ENCODE measurements around the gene DPP10. TPM values are rescaled to one million over a fixed set of nuclear protein-coding genes. Genes with fewer than 3 reads are reported as not detected.

The DPP10 gene
- total RNA-seq, 3 donors from 2014 or later: 0.29 to 0.33 (median 0.32) TPM

GRCh38 chr2:115678129-115678528 is 1235.7 kb downstream of the DPP10 start:
- no peaks in the 10 kb centered on the region for H3K36me3 ChIP-seq
- H3K9me3 ChIP-seq: peaks cover 7 to 22% of the 10 kb centered on the region in 2 donors
- intact Hi-C loops (cut with DNase I; ENCODE audit: low total_unique reads): no loop called here
- DNase-seq (ENCODE audit: low spot score in 2 of 2): no peak
- no peaks in the 10 kb centered on the region for H3K4me1 ChIP-seq
- TF ChIP-seq, protein P1, sequence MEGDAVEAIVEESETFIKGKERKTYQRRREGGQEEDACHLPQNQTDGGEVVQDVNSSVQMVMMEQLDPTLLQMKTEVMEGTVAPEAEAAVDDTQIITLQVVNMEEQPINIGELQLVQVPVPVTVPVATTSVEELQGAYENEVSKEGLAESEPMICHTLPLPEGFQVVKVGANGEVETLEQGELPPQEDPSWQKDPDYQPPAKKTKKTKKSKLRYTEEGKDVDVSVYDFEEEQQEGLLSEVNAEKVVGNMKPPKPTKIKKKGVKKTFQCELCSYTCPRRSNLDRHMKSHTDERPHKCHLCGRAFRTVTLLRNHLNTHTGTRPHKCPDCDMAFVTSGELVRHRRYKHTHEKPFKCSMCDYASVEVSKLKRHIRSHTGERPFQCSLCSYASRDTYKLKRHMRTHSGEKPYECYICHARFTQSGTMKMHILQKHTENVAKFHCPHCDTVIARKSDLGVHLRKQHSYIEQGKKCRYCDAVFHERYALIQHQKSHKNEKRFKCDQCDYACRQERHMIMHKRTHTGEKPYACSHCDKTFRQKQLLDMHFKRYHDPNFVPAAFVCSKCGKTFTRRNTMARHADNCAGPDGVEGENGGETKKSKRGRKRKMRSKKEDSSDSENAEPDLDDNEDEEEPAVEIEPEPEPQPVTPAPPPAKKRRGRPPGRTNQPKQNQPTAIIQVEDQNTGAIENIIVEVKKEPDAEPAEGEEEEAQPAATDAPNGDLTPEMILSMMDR (IDR thresholded peaks at IDR 0.05): no peak
- no peak for TF ChIP-seq POLR2AphosphoS5 (IDR thresholded peaks at IDR 0.05)
- no peak for TF ChIP-seq POLR2A (IDR thresholded peaks at IDR 0.05)
- H3K27ac ChIP-seq: no peak overlapping the region
- H3K27me3 ChIP-seq: no peaks in the 10 kb centered on the region
- H3K4me3 ChIP-seq: no peak overlapping the region

- H3K4me3 ChIP-seq: no peak overlapping the region
- DNase-seq (ENCODE audit: low spot score in 2 of 2): no peak
- H3K9me3 ChIP-seq: no peaks in the 10 kb centered on the region
- H3K27me3 ChIP-seq: no peaks in the 10 kb centered on the region
- H3K4me1 ChIP-seq: no peaks in the 10 kb centered on the region
- no peak overlapping the region for H3K27ac ChIP-seq
- H3K36me3 ChIP-seq: no peaks in the 10 kb centered on the region
- TF ChIP-seq POLR2A (IDR thresholded peaks at IDR 0.05) (no peak), POLR2AphosphoS5 (IDR thresholded peaks at IDR 0.05) (no peak)
- TF ChIP-seq, protein P1 (IDR thresholded peaks at IDR 0.05): no peak
- intact Hi-C loops (cut with DNase I; ENCODE audit: low total_unique reads): loop anchor here (1.0 to 2.0 kb wide), 2 partner anchors 9 to 22 kb away; no protein-coding TSS in a partner anchor
Observed at GRCh38 chr2:115684345-115684744, 1241.9 kb downstream of the DPP10 start.

DNA sequence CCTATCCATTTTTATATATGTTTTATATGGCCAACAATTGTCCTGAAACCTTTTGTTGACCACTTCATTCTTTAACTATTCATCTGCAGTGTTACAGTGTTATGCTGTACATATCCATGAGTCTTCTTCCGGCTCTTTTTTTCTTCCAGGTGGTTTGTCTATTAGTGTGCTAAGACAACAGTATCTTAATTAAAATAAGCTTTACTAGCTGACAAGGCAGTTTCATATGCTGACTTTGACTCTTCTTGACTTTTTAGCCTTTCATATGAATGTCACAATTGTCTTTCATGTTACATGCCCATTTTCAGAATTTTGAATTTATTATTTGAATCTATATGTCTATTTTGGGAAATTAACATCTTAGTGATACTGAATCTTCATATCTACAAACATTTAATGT is 1249.0 kb downstream of the DPP10 start:
- intact Hi-C loops (cut with DNase I; ENCODE audit: low total_unique reads): no loop called here
- Histone ChIP-seq H3K9me3 (no peaks in the 10 kb centered on the region), H3K4me3 (no peak overlapping the region), H3K27ac (no peak overlapping the region), H3K4me1 (no peaks in the 10 kb centered on the region), H3K36me3 (no peaks in the 10 kb centered on the region), H3K27me3 (no peaks in the 10 kb centered on the region)
- TF ChIP-seq POLR2A (IDR thresholded peaks at IDR 0.05) (no peak), POLR2AphosphoS5 (IDR thresholded peaks at IDR 0.05) (no peak)
- TF ChIP-seq, protein P1 (IDR thresholded peaks at IDR 0.05): no peak
- DNase-seq (ENCODE audit: low spot score in 2 of 2): no peak

GRCh38 chr2:115694651-115695050 is 1252.2 kb downstream of the DPP10 start:
- intact Hi-C loops (cut with DNase I; ENCODE audit: low total_unique reads): no loop called here
- H3K4me3 ChIP-seq: no peak overlapping the region
- TF ChIP-seq POLR2AphosphoS5 (IDR thresholded peaks at IDR 0.05): no peak
- TF ChIP-seq, protein P1 (IDR thresholded peaks at IDR 0.05): no peak
- no peaks in the 10 kb centered on the region for H3K36me3 ChIP-seq
- H3K4me1 ChIP-seq: no peaks in the 10 kb centered on the region
- H3K27me3 ChIP-seq: no peaks in the 10 kb centered on the region
- no peak overlapping the region for H3K27ac ChIP-seq
- H3K9me3 ChIP-seq: no peaks in the 10 kb centered on the region
- no peak for DNase-seq (ENCODE audit: low spot score in 2 of 2)

- no peak for DNase-seq (ENCODE audit: low spot score in 2 of 2)
- Histone ChIP-seq H3K27me3 (no peaks in the 10 kb centered on the region), H3K4me3 (no peak overlapping the region), H3K4me1 (no peaks in the 10 kb centered on the region), H3K27ac (no peak overlapping the region), H3K9me3 (no peaks in the 10 kb centered on the region), H3K36me3 (no peaks in the 10 kb centered on the region)
- intact Hi-C loops (cut with DNase I; ENCODE audit: low total_unique reads): no loop called here
- TF ChIP-seq, protein P1 (IDR thresholded peaks at IDR 0.05): no peak
- TF ChIP-seq POLR2A (IDR thresholded peaks at IDR 0.05) (no peak), POLR2AphosphoS5 (IDR thresholded peaks at IDR 0.05) (no peak)
Observed at GRCh38 chr2:115733190-115733775, 1290.8 kb downstream of the DPP10 start.
